ENCODE results near the gene UQCR11.

GRCh38 chr19:1647501-1648458 lies 42.5 kb upstream of the UQCR11 start:
- no peak for TF ChIP-seq CTCF (conservative IDR thresholded peaks at IDR 0.05 in 1 of 2, IDR thresholded peaks at IDR 0.05 in 1 of 2; ENCODE audit: extremely low read depth in 1 of 2, insufficient read depth in 1 of 2, low read depth in 1 of 2, low read length in 2 of 2)
- no peak for TF ChIP-seq EZH2 (IDR thresholded peaks at IDR 0.05; ENCODE audit: borderline replicate concordance, low read length)

Data from mammary epithelial cell (primary cell).